GM15510 (cell line): Measurements from ENCODE around the gene AMBP.

ENCODE experiments used
- POLR2A ChIP-seq: IDR thresholded peaks from 3 replicates; pipeline ENCODE4 v1.6.1; 2011; ENCODE audit warnings: borderline replicate concordance; ENCODE audit not compliant: insufficient read length; ENCODE audit errors: extremely low read depth

AMBP gene

DNA sequence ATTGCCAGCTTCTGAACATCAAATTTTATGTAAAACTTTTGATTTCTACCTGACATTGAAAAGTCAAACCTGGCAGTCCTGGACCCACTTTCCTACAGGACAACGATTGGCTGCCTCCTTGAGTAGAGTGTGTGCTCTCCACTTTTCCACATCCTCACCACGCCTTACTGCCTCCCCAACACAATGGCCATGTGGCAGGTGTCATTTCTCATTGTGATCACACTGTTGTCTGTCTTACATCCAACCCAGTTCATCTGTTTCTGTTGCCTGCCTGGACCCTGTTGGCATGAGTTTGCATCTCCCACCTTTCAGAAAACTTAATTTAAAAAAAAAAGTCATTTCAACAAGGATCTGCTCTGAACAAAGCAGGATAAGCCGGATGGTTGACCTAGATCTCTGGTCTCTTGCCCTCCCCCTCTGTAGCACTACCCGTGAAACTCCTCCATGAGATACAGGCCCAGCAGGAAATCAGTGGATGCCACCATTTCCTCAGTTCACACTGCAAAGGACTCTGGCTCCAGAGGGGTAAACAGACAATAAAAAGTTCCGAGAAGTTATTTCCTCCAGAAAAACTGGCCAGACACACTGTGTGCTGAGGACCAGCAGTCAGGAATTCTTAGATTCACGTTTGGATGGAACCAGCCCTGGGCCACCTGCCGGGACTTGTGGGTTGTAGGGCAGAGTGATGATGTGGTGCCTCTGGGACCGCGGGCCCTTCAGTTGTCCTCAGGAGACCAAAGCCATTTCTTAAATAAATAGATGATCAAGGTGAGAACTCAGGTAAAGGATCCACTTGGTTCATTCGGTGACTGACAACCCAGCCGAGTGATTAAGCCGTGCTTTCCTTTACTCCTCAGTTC, 48.6 kb downstream of the AMBP start:
- no peak for TF ChIP-seq POLR2A

DNA sequence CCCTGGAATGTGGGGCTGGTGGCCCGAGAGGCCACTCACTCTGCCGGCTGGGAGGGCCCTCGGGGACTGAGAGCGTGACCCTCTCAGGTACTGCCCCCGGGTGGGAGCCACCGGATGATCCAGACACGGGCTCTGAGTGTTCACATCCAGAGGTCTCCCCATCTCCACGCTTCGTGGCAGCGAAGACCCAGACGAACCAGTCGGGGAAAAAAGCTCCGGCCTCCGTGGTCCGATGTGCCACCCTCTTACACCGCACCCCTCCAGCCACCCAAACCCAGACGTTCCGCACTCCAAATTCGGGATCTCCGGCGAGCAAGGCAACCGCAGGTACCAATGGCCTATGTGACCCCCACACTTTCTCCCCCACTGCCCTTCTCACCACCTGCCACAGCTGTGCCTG, 49.5 kb downstream of the AMBP start:
- no peak for TF ChIP-seq POLR2A

DNA sequence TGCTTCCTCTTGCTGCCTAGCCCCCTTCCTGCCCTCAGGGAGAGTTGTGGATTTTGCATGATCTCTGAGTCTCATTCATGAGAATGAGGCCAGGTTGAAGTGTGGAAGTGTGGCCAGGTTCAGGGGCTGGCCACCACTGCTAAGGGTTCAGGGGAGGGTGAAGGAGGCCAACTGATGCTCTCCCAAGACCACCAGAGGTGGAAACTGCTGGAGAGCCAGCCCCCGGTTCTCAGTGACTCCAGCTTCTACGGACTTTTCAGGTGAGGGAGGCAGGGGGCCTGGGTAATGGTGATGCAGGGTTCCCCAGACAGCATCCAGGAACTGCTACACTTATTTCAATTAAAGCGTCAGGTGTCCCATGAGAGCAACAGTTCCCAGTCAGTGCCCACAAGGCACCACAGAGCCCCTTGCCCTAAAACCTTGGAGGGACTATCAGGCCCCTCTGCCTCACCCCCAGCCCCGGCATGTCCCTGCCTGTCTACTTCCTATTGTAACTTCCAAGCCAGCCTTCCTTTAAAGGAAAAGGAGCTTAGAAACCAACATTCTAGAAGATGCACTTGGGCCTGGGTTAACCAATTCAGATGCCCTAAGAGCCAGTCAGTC, 50.1 kb downstream of the AMBP start:
- no peak for TF ChIP-seq POLR2A

DNA sequence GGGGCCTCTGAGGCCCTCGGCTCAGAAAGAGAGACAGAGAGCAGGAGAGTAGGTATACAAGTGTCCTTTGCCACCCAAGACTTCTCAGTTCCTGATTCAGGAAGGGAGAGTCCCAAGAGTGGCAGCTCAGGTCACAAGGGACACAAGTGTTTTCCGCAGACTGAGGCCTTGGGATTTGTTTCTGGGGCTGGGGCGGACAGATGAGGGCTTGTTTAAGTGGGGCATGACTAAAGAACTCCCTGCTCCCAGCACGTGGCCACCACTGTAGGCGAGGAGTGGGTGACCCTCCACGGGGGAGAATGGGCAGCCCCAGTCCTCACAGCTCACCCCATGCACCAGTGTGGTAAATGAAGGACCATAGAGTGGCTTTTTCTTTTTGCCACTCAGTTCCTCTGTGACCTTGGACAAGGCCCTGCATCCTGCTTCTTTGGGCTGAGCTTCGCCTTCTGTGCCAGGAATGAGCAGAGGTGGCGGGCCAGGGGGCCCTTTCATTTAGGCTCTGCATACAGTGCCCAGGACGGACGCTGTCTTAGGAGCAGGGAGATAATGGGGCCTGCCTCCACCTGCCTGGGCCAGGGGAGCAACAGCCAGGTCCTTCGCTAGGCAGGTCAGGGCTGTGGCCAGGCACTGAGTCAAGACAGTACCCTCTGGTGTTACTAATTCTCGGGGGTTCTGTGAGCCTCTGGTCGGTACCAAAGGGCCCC, 50.8 kb downstream of the AMBP start:
- no peak for TF ChIP-seq POLR2A

DNA sequence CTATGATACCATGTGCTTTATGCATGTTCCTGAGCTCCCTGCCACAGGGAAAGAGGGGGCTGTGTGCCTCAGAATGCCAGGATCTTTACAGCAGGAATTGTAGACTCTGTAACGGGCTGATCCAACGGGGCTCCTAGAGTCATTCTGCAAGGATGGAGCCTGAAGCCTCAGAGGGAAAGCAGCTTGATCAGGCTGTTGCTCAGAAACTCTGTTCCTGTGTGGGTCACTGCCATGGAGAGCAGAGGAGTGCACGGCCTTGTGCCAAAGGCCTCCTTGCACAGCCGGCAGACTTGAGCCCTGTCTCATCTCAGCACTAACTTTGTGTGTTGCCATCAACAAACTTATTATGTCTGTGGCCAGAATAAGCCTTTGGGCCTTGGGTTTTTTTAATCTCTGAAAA, 51.8 kb downstream of the AMBP start:
- TF ChIP-seq POLR2A, result no peak

DNA sequence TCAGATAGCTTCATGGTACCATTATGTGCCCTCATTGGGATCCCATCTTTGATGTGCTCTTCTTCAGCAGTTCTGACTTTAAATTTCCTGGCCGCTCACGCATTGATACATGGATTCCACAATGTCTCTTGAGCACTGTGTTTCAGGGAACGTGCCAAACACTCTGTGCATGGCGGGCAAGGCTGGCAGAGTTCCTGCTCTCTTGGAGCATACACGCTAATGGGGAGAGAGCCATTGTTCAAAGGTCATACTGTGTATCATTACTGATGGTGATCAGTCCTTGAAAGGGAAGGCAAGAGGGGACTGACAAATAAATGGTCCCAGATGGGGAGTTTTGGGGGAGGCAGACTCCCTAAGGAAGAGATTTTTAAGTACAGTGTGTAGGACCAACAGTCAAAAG, 52.3 kb downstream of the AMBP start:
- TF ChIP-seq POLR2A, result no peak

DNA sequence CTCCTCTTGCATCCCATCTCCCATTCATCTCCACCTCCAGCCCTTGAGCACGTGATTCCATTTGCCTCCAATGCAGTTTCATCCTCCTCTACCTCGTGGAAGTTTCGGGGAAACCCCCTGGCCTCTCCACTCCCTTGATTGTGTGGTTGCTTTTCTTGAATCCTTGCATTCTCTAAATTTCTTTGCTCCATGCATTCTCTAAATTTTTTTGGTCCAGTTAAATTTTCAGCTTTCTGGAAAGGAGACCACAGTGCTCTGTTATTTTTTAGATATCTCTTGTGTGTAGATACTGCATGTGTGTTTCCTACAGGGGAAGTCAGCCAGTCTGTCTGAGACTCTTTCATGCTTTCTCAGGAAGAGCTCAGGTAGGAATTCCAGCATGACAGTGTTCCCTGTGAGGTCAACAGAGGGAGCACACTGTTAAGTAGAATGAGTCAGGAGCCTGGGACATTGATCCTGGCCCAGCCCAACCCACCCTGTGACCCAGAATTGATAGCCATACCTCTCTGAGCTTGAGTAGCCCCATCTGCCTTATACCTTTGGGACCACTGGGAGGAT, 52.8 kb downstream of the AMBP start:
- no peak for TF ChIP-seq POLR2A

DNA sequence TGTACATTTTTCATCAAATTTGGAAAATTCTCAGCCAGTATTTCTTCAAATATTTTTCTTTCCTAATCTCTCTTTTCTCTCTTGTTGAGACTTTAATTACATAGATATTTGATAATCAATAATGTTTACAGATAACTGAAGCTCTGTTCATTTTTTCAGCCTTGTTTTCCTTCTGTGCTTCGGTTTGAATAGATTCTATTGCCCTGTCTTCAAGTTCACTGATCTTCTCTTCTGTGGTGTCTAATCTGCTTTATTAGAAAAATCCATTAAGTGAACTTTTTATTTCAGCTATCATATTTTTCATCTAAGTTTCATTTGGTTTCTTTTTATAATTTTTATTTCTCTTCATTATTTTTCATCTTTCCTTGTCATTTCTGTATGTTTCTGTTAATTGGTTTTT, 54.1 kb downstream of the AMBP start:
- no peak for TF ChIP-seq POLR2A

DNA sequence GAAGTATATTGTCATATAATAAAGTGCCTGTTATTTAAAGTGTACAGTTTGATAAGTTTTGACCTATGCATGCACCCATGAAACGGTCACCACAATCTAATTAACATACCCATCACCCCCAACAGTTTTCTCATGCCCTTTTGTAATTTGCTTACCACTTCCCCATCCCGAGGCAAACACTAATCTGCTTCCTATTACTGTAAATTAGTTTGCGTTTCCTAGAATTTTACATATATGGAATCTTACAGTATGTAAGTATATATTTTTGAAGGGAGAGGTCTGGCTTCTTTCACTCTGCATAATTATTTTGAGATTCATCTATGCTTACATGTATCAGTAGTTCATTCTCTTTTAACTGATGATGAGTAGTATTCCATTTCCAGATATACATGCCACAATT, 56.5 kb downstream of the AMBP start:
- TF ChIP-seq POLR2A, result no peak

DNA sequence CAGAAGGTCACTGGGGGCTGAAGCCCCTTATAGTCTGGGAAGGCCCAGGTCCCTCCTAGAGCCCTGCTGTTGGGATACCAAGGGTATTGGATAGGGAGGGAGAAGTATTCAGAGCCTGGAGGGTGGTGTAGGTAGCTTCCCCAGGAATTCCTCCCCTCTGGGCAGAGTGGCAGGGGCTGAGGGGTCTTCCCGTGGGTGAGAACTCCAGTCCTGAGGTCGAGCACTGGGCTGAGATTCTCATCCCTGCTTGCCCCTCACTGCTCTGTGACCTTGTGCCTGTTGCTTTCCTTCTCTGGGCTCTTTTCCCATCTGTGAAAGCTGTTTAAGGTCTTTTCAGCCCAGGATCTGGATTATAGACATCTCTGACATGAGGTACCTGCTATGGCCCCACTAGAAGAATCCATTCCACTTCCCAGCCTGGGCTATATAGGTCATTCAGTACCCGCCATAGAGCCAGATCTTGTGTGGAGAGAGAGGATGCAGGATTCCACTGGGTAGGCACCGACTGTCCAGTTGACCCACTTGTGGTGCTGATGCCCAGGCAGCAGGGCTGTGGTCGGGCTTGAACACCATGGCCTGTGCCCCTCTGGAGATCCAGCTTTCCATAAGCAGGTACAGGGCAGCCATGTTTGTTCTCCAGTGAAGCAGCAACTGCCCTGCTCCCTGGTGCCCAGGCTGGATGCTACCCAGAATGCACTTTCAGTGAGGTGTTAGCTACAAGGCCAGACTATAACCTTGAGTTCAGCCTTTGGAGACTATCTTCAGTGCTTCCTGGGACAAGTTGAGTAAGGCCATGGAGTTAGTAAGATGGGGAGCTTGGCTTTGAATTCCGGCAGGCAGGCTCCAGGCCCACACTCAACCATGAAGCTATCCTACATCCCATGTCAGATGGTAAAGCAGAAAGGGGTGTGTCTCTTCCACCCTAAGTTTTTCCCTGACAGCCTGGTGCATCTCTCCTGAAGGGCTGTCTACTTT, 60.1 kb downstream of the AMBP start:
- TF ChIP-seq POLR2A, result no peak

DNA sequence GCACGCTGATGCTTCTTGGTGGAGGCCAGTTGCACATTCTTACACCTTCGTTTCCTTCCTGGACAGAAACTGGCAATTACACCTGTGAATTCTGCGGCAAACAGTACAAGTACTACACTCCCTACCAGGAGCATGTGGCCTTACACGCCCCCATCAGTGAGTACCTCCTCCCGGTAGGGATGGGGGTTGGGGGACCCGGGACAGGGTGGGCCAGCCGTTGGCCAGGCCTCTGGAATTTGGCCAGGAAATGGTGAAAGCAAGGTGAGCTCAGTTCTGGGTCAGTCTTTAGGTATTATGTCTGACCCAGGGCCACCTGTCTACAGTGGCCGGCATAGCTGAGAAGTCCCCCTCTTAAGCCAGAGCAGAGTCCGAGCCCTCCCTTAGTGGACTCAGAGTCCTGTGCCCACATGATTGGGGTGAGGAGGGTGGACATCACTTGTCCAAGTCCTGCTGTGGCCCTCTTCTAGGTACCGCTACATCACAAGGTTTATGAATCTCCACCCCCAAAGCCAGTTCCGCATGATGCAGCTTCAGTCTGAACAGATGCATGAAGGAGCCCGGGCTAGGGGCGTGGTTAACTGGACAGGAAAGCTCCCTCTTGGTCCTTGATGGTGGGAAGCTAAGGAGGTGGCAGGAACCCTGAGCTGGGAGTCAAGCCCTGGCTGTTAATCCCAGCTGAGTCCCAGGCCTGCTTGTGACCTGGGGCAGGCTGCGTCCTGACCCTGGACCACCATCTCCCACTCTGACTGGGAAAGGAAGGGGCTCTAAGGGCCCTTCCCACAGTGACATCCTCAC, 61.3 kb downstream of the AMBP start:
- no peak for TF ChIP-seq POLR2A

DNA sequence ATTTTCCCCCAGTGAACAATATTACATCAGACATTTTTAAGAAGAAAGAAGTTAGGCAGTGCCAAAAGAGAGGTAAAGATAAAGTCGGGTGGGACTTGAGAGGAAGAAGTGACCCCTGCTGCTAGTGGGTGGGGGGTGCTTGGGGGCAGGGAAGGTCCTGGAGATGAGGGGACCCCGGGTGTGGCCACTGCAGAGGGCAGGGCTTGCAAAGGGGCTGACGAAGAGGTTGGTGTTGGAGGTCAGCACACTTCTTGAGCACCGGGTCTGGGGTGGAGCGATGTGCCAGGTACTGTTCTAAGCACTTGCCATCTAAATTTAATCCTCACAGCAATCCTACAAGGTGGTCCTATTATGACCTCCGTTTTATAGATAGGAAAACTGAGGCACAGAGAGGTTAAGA, 62.0 kb downstream of the AMBP start:
- TF ChIP-seq POLR2A, result no peak

DNA sequence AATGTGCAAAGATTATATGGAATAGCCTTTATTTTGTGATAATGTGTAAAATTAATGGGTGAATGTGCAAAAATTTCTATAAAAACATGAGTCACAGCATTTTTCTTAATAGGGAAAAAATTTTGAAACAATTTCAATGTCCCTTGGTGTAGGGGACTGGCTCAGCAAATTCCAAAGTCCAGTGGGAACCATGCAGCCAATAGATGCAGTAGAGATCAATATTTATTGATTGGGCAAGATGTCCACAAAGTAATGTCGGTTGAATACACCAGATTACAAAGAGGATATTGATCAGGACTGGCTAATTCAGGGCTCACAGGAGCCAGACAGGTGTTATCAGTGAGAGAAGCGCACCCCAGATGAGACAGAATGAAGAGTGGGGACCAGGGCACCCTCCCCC, 62.5 kb downstream of the AMBP start:
- TF ChIP-seq POLR2A, result no peak

DNA sequence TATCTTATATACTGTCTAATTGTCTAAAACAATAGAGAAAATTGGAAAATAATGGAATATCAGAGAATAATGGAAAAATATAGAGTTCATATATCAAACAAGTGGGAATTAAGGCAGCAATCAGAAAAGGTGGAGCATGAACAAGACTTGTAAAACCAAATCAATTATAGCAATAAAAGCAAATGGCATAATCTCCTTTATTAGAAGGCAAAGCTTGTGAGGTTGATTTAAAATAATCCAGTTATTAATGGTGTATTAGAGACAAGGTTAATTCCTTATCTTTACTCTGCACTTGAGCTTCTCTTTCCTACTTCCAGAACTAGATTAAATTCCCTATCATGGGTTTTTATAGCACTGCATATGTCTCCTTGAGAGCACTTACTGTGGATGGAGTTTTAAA, 64.1 kb downstream of the AMBP start:
- TF ChIP-seq POLR2A, result no peak

DNA sequence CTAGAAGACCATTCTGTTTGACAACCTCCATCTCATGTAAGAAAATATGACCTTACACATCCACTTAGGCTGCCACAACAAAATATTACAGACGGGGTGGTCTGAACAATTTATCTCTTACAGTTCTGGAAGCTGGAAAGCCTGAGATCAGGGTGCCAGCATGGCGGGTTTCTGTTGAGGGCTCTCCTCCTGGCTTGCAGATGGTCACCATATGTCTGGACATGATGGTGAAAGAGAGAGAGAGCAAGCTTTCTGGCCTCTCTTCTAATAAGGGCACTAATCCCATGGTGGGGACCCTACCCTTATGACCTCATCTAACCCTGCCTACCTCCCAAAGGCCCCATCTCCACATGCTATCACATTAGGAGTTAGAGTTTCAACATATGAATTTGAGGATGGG, 66.0 kb downstream of the AMBP start:
- no peak for TF ChIP-seq POLR2A
